Right atrium auricular region (tissue), 2 donors: ENCODE measurements around the gene VASH1. TPM values are rescaled to one million over a fixed set of nuclear protein-coding genes. Genes with fewer than 3 reads are reported as not detected.
A peak's percentile ranks its signal among the peaks of the same experiment; 100 is the strongest.

Experiments
- DNase-seq: peaks from one replicate; pipeline ENCODE4 v3.0.0-alpha.2; 2019; ENCODE audit warnings: low spot score
- H3K27ac ChIP-seq, 2 donors: fragments of 200-600 bp; sonication (generic); 1 replicate in 1 of 2; 2 replicates in 1 of 2; pipeline ENCODE4 v1.5.1; 2016 to 2019
- H3K27me3 ChIP-seq, 2 donors: fragments of 200-600 bp; sonication (generic); one replicate each; pipeline versions ENCODE4 v1.5.1 to v1.6.0; 2017 to 2019
- H3K36me3 ChIP-seq: fragments of 200-600 bp; sonication (generic); one replicate; pipeline ENCODE4 v1.5.1; 2016
- H3K4me1 ChIP-seq, 2 donors: fragments of 200-600 bp; sonication (generic); one replicate each; pipeline versions ENCODE4 v1.5.1 to v1.6.0; 2017 to 2019
- H3K4me3 ChIP-seq, 2 donors: fragments of 200-600 bp; sonication (generic); 1 replicate in 1 of 2; 2 replicates in 1 of 2; pipeline ENCODE4 v1.5.1; 2017 to 2019; ENCODE audit warnings: mild to moderate bottlenecking in 1 of 2, moderate library complexity in 1 of 2
- H3K9me3 ChIP-seq, 2 donors: fragments of 200-600 bp; sonication (generic); one replicate each; pipeline ENCODE4 v1.5.1; 2019
- CTCF ChIP-seq, 2 donors: fragments of 200-600 bp; sonication (generic); IDR thresholded peaks; one replicate each; pipeline ENCODE4 v1.5.1; 2019; ENCODE audit warnings: antibody characterized with exemption in 2 of 2
- total RNA-seq, 2 donors: library from RNA; depleted of rRNA; stranded (reverse); fragments of >200 nt; gene quantifications; one replicate each; pipeline ENCODE4 v1.1.0, GENCODE V29; 2016

VASH1 gene
- total RNA-seq, 2 donors from 2014 or later, result 14.3 to 26.1 TPM

- DNase-seq, result peak; percentile 54
- Histone ChIP-seq H3K36me3 (peaks cover 18% of the 10 kb centered on the region), H3K4me3 (no peak overlapping the region), H3K27ac (peak overlapping the region; percentile 86 to 98), H3K9me3 (no peaks in the 10 kb centered on the region), H3K27me3 (no peaks in the 10 kb centered on the region), H3K4me1 (peaks cover 0 to 76% of the 10 kb centered on the region in 2 donors)
- TF ChIP-seq CTCF (IDR thresholded peaks at IDR 0.05), result no peak
Measured at GRCh38 chr14:76773956-76774820, 12.9 kb downstream of the VASH1 start.

- no peak for TF ChIP-seq CTCF (IDR thresholded peaks at IDR 0.05)
- peak overlapping the region in 1 of 2 donors; percentile 98 for H3K27ac ChIP-seq
- no peak for DNase-seq
- H3K36me3 ChIP-seq, result peaks cover 27% of the 10 kb centered on the region
- no peaks in the 10 kb centered on the region for H3K27me3 ChIP-seq
- H3K4me1 ChIP-seq, result peaks cover 0 to 76% of the 10 kb centered on the region in 2 donors
- no peaks in the 10 kb centered on the region for H3K9me3 ChIP-seq
- no peak overlapping the region for H3K4me3 ChIP-seq
Measured at GRCh38 chr14:76774821-76775694, 13.8 kb downstream of the VASH1 start.

GRCh38 chr14:76775695-76776427, 14.6 kb downstream of the VASH1 start:
- Histone ChIP-seq H3K4me1 (peaks cover 0 to 76% of the 10 kb centered on the region in 2 donors), H3K27ac (no peak overlapping the region)
- no peak for DNase-seq

GRCh38 chr14:76776428-76777251, 15.4 kb downstream of the VASH1 start:
- H3K9me3 ChIP-seq, result no peaks in the 10 kb centered on the region
- peaks cover 30% of the 10 kb centered on the region for H3K36me3 ChIP-seq
- H3K4me3 ChIP-seq, result no peak overlapping the region
- no peak for TF ChIP-seq CTCF (IDR thresholded peaks at IDR 0.05)
- H3K27me3 ChIP-seq, result no peaks in the 10 kb centered on the region
- no peak for DNase-seq
- H3K27ac ChIP-seq, result peak overlapping the region; percentile 9 to 13
- peaks cover 0 to 78% of the 10 kb centered on the region in 2 donors for H3K4me1 ChIP-seq

More at GRCh38 chr14:76775695-76776427, 14.6 kb downstream of the VASH1 start:
- H3K4me3 ChIP-seq, result no peak overlapping the region
- TF ChIP-seq CTCF (IDR thresholded peaks at IDR 0.05), result no peak
- no peaks in the 10 kb centered on the region for H3K9me3 ChIP-seq
- no peaks in the 10 kb centered on the region for H3K27me3 ChIP-seq
- H3K36me3 ChIP-seq, result peaks cover 30% of the 10 kb centered on the region

GRCh38 chr14:76777721-76778120, 16.5 kb downstream of the VASH1 start:
- Histone ChIP-seq H3K27me3 (no peaks in the 10 kb centered on the region), H3K36me3 (peaks cover 41% of the 10 kb centered on the region), H3K4me3 (no peak overlapping the region), H3K4me1 (peaks cover 0 to 78% of the 10 kb centered on the region in 2 donors), H3K9me3 (no peaks in the 10 kb centered on the region), H3K27ac (peak overlapping the region; percentile 13 to 77)
- no peak for TF ChIP-seq CTCF (IDR thresholded peaks at IDR 0.05)
- no peak for DNase-seq
